ENCODE data around the gene CCDC14.

GRCh38 chr3:123883701-123884202 lies 77.3 kb downstream of the CCDC14 start:
- TF ChIP-seq CTCF (conservative IDR thresholded peaks at IDR 0.05; ENCODE audit: low read length), result no peak
- no peak for TF ChIP-seq EZH2phosphoT487 (IDR thresholded peaks at IDR 0.05; ENCODE audit: borderline replicate concordance, low read depth, low read length)

Measured in OCI-LY7 (cell line).